NT2/D1 (cell line): Measurements from ENCODE around the gene NAA80.

Source experiments
- SUZ12 ChIP-seq: IDR thresholded peaks from 2 replicates; pipeline ENCODE4 v1.6.1; 2011; ENCODE audit not compliant: insufficient read length, insufficient read depth; ENCODE audit errors: extremely low read depth
- YY1 ChIP-seq: IDR thresholded peaks from 2 replicates; pipeline ENCODE4 v1.6.1; 2011; ENCODE audit not compliant: insufficient read length, insufficient read depth
- ZNF274 ChIP-seq: IDR thresholded peaks from 2 replicates; pipeline ENCODE4 v1.6.1; 2011; ENCODE audit warnings: mild to moderate bottlenecking, low read depth, low read length

GRCh38 chr3:50264383-50264963, 34.7 kb downstream of the NAA80 start:
- TF ChIP-seq ZNF274 (no peak), YY1 (no peak), SUZ12 (no peak)
